GM23248 (cell line): Measurements from ENCODE around the gene SRRT. TPM values are rescaled to one million over a fixed set of nuclear protein-coding genes. Genes with fewer than 3 reads are reported as not detected.
"Not testable (repeated sequence)": the region's sequence is repeated elsewhere in the genome, so short reads cannot be mapped to it uniquely, and the experiment has no call there.

ENCODE experiments used
- DNase-seq: peaks from one replicate; pipeline ENCODE4 v3.0.0-alpha.2; 2015
- H2AFZ ChIP-seq: fragments of 200-600 bp; sonication (generic); 2 replicates; pipeline ENCODE4 v1.6.1; 2016; ENCODE audit warnings: antibody characterized with exemption
- H3F3A ChIP-seq: fragments of 200-600 bp; sonication (generic); 2 replicates; pipeline ENCODE4 v1.6.1; 2016; ENCODE audit warnings: mild to moderate bottlenecking, antibody characterized with exemption, mixed run types; ENCODE audit not compliant: insufficient read depth
- H3K27ac ChIP-seq: fragments of 200-600 bp; sonication (generic); 2 replicates; pipeline ENCODE4 v1.5.1; 2016; ENCODE audit warnings: mild to moderate bottlenecking
- H3K27me3 ChIP-seq: fragments of 200-600 bp; sonication (generic); replicated peaks from 2 replicates; pipeline ENCODE4 v1.6.1; 2016; ENCODE audit warnings: mild to moderate bottlenecking; ENCODE audit not compliant: insufficient read depth
- H3K36me3 ChIP-seq: fragments of 200-600 bp; sonication (generic); 2 replicates; pipeline ENCODE4 v1.6.1; 2016; ENCODE audit warnings: low read depth, mild to moderate bottlenecking
- H3K4me1 ChIP-seq: fragments of 200-600 bp; sonication (generic); 2 replicates; pipeline ENCODE4 v1.6.1; 2016; ENCODE audit warnings: mild to moderate bottlenecking; ENCODE audit not compliant: insufficient read depth
- H3K4me2 ChIP-seq: fragments of 200-600 bp; sonication (generic); one replicate; pipeline ENCODE4 v1.6.1; 2016; ENCODE audit warnings: mild to moderate bottlenecking; ENCODE audit not compliant: unreplicated experiment
- H3K4me3 ChIP-seq: fragments of 200-600 bp; sonication (generic); 2 replicates; pipeline ENCODE4 v1.5.1; 2016; ENCODE audit warnings: mild to moderate bottlenecking
- H3K79me2 ChIP-seq: fragments of 200-600 bp; sonication (generic); 2 replicates; pipeline ENCODE4 v1.6.1; 2016; ENCODE audit warnings: mild to moderate bottlenecking; ENCODE audit not compliant: insufficient read depth
- H3K9ac ChIP-seq: fragments of 200-600 bp; sonication (generic); 2 replicates; pipeline ENCODE4 v1.6.1; 2016; ENCODE audit warnings: mild to moderate bottlenecking
- H3K9me2 ChIP-seq: fragments of 200-600 bp; sonication (generic); 2 replicates; pipeline ENCODE4 v1.6.1; 2016; ENCODE audit warnings: mixed run types, mild to moderate bottlenecking, moderate library complexity; ENCODE audit not compliant: insufficient read depth
- H3K9me3 ChIP-seq: fragments of 200-600 bp; sonication (generic); one replicate; pipeline ENCODE4 v1.6.1; 2017; ENCODE audit warnings: low read depth
- H4K20me1 ChIP-seq: fragments of 200-600 bp; sonication (generic); 2 replicates; pipeline ENCODE4 v1.6.0; 2016; ENCODE audit not compliant: insufficient read depth
- EZH2 ChIP-seq: fragments of 200-600 bp; sonication (generic); IDR thresholded peaks from 2 replicates; pipeline ENCODE4 v1.6.1; 2018; ENCODE audit warnings: antibody characterized with exemption, mild to moderate bottlenecking; ENCODE audit not compliant: insufficient read depth, poor library complexity, severe bottlenecking
- EZH2phosphoT487 ChIP-seq: fragments of 200-600 bp; sonication (generic); IDR thresholded peaks from 2 replicates; pipeline ENCODE4 v1.6.1; 2018; ENCODE audit warnings: antibody characterized with exemption, moderate library complexity, mild to moderate bottlenecking, low read depth; ENCODE audit not compliant: insufficient read depth
- WGBS, 2 experiments: methylation state at CpG; one replicate each; pipeline ENCODE4 v1.1.6; 2015 to 2017; ENCODE audit warnings: low lambda C conversion rate in 2 of 2, low coverage in 1 of 2; ENCODE audit errors: missing lambda C conversion rate in 2 of 2; 5-methylcytosine and 5-hydroxymethylcytosine counted together
- in situ Hi-C: fragments of 300-500 bp; cut with MboI; formaldehyde crosslinking; loops from 2 replicates; pipeline ENCODE4 v1.15.0; 2020
- polyA plus RNA-seq: library from polyadenylated mRNA; unstranded; fragments of >200 nt; fragmentation: Nextera tagmentation; extraction: Ambion mirVana; gene quantifications from 2 replicates; pipeline ENCODE4 v1.2.1, GENCODE V29; 2016
- total RNA-seq: library from RNA; depleted of rRNA; stranded (reverse); fragments of >200 nt; shearing (Covaris generic); gene quantifications from 2 replicates; pipeline ENCODE4 v1.2.3, GENCODE V29; 2014

Gene SRRT
- total and polyA plus RNA-seq, 2 experiments from 2014 or later, result 57.1 to 74.9 TPM

DNA sequence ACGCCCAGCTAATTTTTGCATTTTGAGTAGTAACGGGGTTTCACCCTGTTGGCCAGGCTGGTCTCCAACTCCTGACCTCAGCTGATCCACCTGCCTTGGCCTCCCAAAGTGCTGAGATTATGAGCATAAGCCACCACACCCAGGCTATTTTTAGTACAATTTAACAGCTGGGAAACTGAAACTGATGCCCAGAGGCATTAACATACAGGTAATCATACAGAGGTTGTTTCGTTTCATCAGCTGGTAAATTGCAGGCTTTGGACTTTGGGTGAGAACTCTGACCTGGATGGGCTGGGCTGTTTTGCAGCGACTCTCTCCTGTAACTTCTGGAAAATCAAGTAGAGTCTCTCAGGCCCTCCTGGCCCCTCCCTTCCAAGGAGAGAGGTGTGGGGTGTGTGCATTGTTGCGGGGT, 27.0 kb downstream of the SRRT start:
- in situ Hi-C loops, result loop anchor here (5.0 kb wide), 1 partner anchor 150 kb away; no protein-coding TSS in a partner anchor
- no peak overlapping the region for H3K27ac ChIP-seq
- no peaks in the 10 kb centered on the region for H3K4me1 ChIP-seq
- no peaks in the 10 kb centered on the region for H4K20me1 ChIP-seq
- H3F3A ChIP-seq, result no peaks in the 10 kb centered on the region
- H3K9me2 ChIP-seq, result no peaks in the 10 kb centered on the region
- no peak overlapping the region for H3K9ac ChIP-seq
- no peaks in the 10 kb centered on the region for H3K79me2 ChIP-seq
- H2AFZ ChIP-seq, result no peak overlapping the region
- no peak for DNase-seq
- no peaks in the 10 kb centered on the region for H3K9me3 ChIP-seq
- TF ChIP-seq EZH2, result no peak
- no peak for TF ChIP-seq EZH2phosphoT487
- peaks cover 24% of the 10 kb centered on the region for H3K27me3 ChIP-seq
- no peak overlapping the region for H3K4me3 ChIP-seq
- 49 to 59% methylated on average over 5 of the region's 5 CpGs for WGBS, 2 experiments
- no peaks in the 10 kb centered on the region for H3K36me3 ChIP-seq
- no peak overlapping the region for H3K4me2 ChIP-seq

DNA sequence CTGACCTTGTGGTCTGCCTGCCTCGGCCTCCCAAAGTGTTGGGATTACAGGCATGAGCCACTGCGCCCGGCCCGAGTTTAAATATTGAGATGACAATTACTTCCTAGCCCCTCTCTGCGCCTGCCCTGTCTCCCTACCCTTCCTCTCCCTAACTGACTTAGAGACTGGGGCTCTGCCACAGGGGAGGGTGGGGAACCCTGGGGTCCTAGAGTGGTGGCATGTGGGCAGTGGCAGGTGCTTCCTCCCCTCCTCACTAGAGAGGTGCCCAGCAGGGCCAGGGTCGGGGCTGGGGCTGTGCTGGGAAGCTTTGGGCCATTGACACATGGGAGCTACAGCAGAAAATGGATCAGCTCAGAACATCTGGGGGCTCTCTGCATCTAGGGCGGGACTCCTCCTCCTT, 27.7 kb downstream of the SRRT start:
- Histone ChIP-seq H4K20me1 (no peaks in the 10 kb centered on the region), H3F3A (no peaks in the 10 kb centered on the region), H3K4me3 (no peak overlapping the region), H3K79me2 (no peaks in the 10 kb centered on the region), H3K4me1 (no peaks in the 10 kb centered on the region), H3K9me3 (no peaks in the 10 kb centered on the region), H3K4me2 (no peak overlapping the region), H3K36me3 (no peaks in the 10 kb centered on the region), H2AFZ (no peak overlapping the region), H3K27ac (no peak overlapping the region), H3K9ac (no peak overlapping the region), H3K27me3 (peaks cover 20% of the 10 kb centered on the region), H3K9me2 (no peaks in the 10 kb centered on the region)
- in situ Hi-C loops, result loop anchor here (5.0 kb wide), 1 partner anchor 150 kb away; no protein-coding TSS in a partner anchor
- TF ChIP-seq EZH2 (no peak), EZH2phosphoT487 (no peak)
- WGBS, 2 experiments, result 74 to 76% methylated on average over 7 of the region's 7 CpGs
- no peak for DNase-seq

DNA sequence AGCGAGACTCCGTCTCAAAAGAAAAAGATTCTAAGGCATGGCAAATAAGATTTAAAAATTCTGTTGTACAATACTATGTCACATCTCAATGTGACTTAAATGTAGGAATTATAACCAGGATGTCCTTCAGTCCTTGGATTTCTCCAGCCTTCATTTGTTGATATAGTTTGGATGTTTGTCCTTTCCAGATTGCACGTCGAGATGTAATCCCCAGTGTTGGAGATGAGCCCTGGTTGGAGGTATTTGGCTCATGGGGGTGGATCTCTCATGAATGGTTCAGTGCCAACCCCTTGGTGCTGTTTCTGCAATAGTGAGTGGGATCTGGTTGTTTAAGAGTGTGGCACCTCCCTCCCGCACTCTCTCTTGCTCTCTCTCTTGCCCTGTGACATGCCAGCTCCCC, 33.6 kb downstream of the SRRT start:
- H3K27ac ChIP-seq, result no peak overlapping the region
- no peak overlapping the region for H2AFZ ChIP-seq
- no peak overlapping the region for H3K4me3 ChIP-seq
- H3K4me1 ChIP-seq, result no peaks in the 10 kb centered on the region
- H3K79me2 ChIP-seq, result no peaks in the 10 kb centered on the region
- no peak for DNase-seq
- H3K4me2 ChIP-seq, result no peak overlapping the region
- H3K36me3 ChIP-seq, result no peaks in the 10 kb centered on the region
- no peaks in the 10 kb centered on the region for H3F3A ChIP-seq
- no peak overlapping the region for H3K9ac ChIP-seq
- in situ Hi-C loops, result no loop called here
- H3K9me3 ChIP-seq, result no peaks in the 10 kb centered on the region
- no peaks in the 10 kb centered on the region for H4K20me1 ChIP-seq
- no peaks in the 10 kb centered on the region; the same call in 1 of the 2 replicates for H3K27me3 ChIP-seq
- no peaks in the 10 kb centered on the region for H3K9me2 ChIP-seq
- 62 to 67% methylated on average over 5 of the region's 5 CpGs for WGBS, 2 experiments
- TF ChIP-seq EZH2phosphoT487 (no peak), EZH2 (no peak)

DNA sequence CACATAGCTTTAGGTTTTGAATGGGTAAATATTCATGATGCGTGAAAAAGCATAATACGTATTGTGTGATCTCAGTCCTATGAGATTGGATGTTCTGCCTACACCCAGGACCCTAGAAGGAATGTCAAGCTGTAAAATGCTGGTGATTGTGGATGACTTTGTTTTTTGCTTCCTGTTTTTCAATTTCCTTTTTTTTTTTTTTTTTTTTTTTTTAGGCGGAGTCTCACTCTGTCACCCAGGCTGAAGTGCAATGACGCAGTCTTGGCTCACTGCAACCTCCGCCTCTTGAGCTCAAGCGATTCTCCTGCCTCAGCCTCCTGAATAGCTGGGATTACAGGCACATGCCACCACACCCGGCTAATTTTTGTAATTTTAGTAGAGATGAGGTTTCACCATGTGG, 35.5 kb downstream of the SRRT start:
- H3K27me3 ChIP-seq, H3K9me2 ChIP-seq, H3K9ac ChIP-seq, H2AFZ ChIP-seq, H3K27ac ChIP-seq, H4K20me1 ChIP-seq, H3F3A ChIP-seq, H3K9me3 ChIP-seq, in situ Hi-C loops, DNase-seq, H3K4me3 ChIP-seq, H3K36me3 ChIP-seq, H3K4me2 ChIP-seq, H3K79me2 ChIP-seq, H3K4me1 ChIP-seq: not testable (repeated sequence)
- 60 to 69% methylated on average over 5 to 7 of the region's 7 CpGs for WGBS, 2 experiments

DNA sequence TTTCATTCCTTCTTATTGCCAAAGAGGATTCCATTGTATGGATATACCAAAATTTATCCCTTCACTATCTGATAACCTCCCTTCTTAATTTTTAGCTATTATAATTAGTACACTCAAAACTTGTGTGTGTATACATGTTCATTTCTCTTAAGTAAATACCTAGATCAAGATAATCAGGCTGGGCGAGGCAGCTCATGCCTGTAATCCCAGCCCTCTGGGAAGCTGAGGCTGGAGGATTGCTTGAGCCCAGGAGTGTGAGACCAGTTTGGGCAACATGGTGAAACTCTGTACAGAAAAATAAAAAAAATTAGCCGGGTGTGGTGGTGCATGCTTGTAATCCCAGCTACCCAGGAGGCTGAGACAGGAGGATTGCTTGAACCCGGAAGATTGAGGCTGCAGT, 36.6 kb downstream of the SRRT start:
- Histone ChIP-seq H3K4me2 (no peak overlapping the region), H3K9me2 (no peaks in the 10 kb centered on the region), H3K79me2 (no peaks in the 10 kb centered on the region), H3K9ac (no peak overlapping the region), H3K9me3 (no peaks in the 10 kb centered on the region), H2AFZ (no peak overlapping the region), H3K4me3 (no peak overlapping the region), H3K27me3 (no peaks in the 10 kb centered on the region; the same call in 1 of the 2 replicates), H4K20me1 (no peaks in the 10 kb centered on the region), H3K36me3 (no peaks in the 10 kb centered on the region), H3K4me1 (0 out of 2 replicates have a peak, but pooled peaks cover 4% of the 10 kb centered on the region), H3K27ac (no peak overlapping the region), H3F3A (no peaks in the 10 kb centered on the region)
- no peak for TF ChIP-seq EZH2
- no peak for TF ChIP-seq EZH2phosphoT487
- no peak for DNase-seq
- in situ Hi-C loops, result no loop called here
- WGBS, 2 experiments, result 57 to 61% methylated on average over 3 of the region's 3 CpGs
